Measurements from ENCODE around the gene F12. TPM values are rescaled to one million over a fixed set of nuclear protein-coding genes. Genes with fewer than 3 reads are reported as not detected.
A peak's percentile ranks its signal among the peaks of the same experiment; 100 is the strongest.

F12 gene
- polyA plus RNA-seq, 1 of the 3 experiments (the other 2 are of a cell fraction) = 4.3 TPM

DNA sequence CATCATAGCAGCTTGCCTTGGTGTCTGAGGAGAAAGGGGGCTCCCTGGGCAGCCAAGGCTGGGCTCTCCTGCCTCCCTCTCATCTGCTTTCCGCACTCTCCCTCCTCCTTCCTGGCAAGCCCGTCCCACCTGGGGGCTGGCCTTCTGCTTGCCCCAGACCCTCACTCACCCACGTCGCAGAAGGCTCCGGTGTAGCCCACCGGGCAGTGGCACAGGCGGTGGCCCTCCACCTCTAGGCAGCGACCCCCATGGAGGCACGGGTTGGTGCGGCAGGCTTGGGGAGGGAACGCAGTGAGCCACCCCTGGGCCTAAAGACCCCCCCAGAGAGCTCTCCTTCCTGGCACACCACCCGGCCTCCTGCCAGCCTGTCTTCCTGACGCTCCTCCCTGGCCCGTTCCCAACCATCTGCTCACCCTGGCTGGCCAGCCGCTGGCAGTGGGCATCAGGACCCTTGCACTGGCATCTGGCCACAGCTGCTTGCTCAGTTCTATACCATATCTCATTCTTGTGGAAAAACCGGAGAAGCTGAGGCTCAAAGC is 4.7 kb downstream of the F12 start:
- H3K27ac ChIP-seq (ENCODE audit: low read depth in 2 of 2, low read length in 1 of 2) = peak overlapping the region in 1 of 2 experiments; percentile 96; a peak in 2 of 4 replicates
- peaks cover 0 to 28% of the 10 kb centered on the region in 2 experiments; a peak in 1 of 4 replicates for H3K4me1 ChIP-seq (ENCODE audit: control insufficient read depth in 1 of 2, insufficient read depth in 2 of 2, low read depth in 1 of 2, low read length in 1 of 2)
- no peaks in the 10 kb centered on the region for H3K9me2 ChIP-seq
- H3K4me2 ChIP-seq = peak overlapping the region; percentile 97; the same call in 1 of the 2 replicates
- H3K79me2 ChIP-seq (ENCODE audit: insufficient read depth) = no peaks in the 10 kb centered on the region
- TF ChIP-seq YY1 (IDR thresholded peaks at IDR 0.05; ENCODE audit: low read depth) (no peak), MEF2A (IDR thresholded peaks at IDR 0.05; ENCODE audit: borderline replicate concordance, low read depth) (no peak), MXI1 (IDR thresholded peaks at IDR 0.05; ENCODE audit: low read depth, low read length) (peak; percentile 65; the same call in 1 of the 2 replicates)
- WGBS (ENCODE audit: low lambda C conversion rate) = 32% methylated on average over 8 of the region's 16 CpGs
- peaks cover 14% of the 10 kb centered on the region for H3F3A ChIP-seq (replicated peaks; ENCODE audit: insufficient read depth)
- no peaks in the 10 kb centered on the region for H3K27me3 ChIP-seq (ENCODE audit: insufficient read depth)
- peak overlapping the region; percentile 60 to 83 for H3K4me3 ChIP-seq (ENCODE audit: low read depth in 2 of 2, low read length in 1 of 2)
- peak overlapping the region; percentile 92 for H2AFZ ChIP-seq (ENCODE audit: low read depth)
- no peaks in the 10 kb centered on the region for H3K36me3 ChIP-seq (replicated peaks in 1 of 2; ENCODE audit: control insufficient read depth in 1 of 2, insufficient read depth in 2 of 2, low read length in 1 of 2)
- CTCF ChIA-PET = interaction anchor here (0.8 to 9.7 kb wide), 35 partner anchors 11 to 276 kb away, joined by 3 to 375 read pairs (median 10); partner anchors contain the start of genes DDX41, DOK3, GRK6 and LMAN2
- POLR2A ChIA-PET = interaction anchor here (0.8 to 4.6 kb wide), 12 partner anchors 12 to 96 kb away, joined by 3 to 72 read pairs (median 6); partner anchors contain the start of genes GRK6, LMAN2 and PRR7
- DNase-seq = peak; percentile 87
- H3K9ac ChIP-seq = peak overlapping the region; percentile 55
- H4K20me1 ChIP-seq (ENCODE audit: insufficient read depth) = no peaks in the 10 kb centered on the region
- no peaks in the 10 kb centered on the region for H3K9me3 ChIP-seq

DNA sequence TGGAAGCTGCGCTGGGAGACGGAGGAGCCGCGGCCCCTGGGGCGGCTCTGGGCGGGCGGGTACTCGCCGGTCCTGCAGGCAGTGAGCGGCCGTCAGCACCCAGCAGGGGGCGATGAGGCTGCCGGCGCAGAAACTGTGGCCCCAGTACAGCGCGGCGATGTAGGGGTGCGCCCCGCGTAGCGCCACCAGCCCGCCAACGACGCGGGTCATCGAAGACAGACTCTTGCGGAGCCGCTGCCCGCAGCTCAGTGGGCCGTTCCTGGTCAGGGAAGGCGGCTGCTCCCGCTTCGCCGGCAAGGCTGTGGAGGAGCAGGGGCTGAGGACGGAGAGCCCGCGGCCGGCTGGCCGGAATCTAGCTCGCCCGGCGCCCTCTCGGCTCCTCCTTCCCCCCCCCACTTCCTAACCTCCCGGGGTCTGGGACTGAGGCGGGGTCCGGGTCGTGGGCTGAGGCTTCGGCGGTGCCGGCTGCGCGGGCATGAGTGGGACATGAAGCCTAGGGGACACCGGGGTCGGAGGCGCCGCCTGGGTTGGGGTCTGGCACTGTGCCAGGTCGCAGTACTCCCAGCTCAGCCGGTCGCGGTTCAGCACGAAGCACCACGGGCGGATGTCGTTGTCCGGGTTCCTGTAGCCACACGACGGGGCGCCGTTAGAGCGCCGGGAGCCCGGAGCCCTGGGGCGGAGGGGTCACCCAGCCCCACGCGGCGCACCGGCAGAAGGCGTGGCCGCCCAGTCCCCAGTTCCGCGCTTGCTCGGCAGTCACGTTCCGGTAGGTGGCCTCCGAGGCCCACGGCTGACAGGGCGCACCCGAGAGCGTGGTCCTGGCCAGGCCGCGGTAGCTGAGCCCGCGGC is 5.3 kb downstream of the F12 start:
- no peaks in the 10 kb centered on the region for H4K20me1 ChIP-seq (ENCODE audit: insufficient read depth)
- peak overlapping the region; percentile 92 for H2AFZ ChIP-seq (ENCODE audit: low read depth)
- H3K9ac ChIP-seq = peak overlapping the region; percentile 55
- H3F3A ChIP-seq (replicated peaks; ENCODE audit: insufficient read depth) = peaks cover 14% of the 10 kb centered on the region
- no peaks in the 10 kb centered on the region for H3K9me2 ChIP-seq
- POLR2A ChIA-PET = interaction anchor here (0.8 to 4.6 kb wide), 13 partner anchors 13 to 97 kb away, joined by 3 to 72 read pairs (median 5); partner anchors contain the start of genes GRK6, LMAN2, PDLIM7 and PRR7
- WGBS (ENCODE audit: low lambda C conversion rate) = 3% methylated on average over 38 of the region's 93 CpGs
- peak overlapping the region; percentile 97 for H3K4me2 ChIP-seq
- peak overlapping the region in 1 of 2 experiments; percentile 96; a peak in 2 of 4 replicates for H3K27ac ChIP-seq (ENCODE audit: low read depth in 2 of 2, low read length in 1 of 2)
- no peaks in the 10 kb centered on the region for H3K79me2 ChIP-seq (ENCODE audit: insufficient read depth)
- CTCF ChIA-PET = interaction anchor here (0.6 to 9.7 kb wide), 46 partner anchors 12 to 744 kb away, joined by 3 to 375 read pairs (median 5); partner anchors contain the start of genes DDX41, DOK3, GRK6 and LMAN2
- no peaks in the 10 kb centered on the region for H3K27me3 ChIP-seq (ENCODE audit: insufficient read depth)
- no peaks in the 10 kb centered on the region for H3K9me3 ChIP-seq
- peak; percentile 94 for DNase-seq
- no peaks in the 10 kb centered on the region for H3K36me3 ChIP-seq (replicated peaks in 1 of 2; ENCODE audit: control insufficient read depth in 1 of 2, insufficient read depth in 2 of 2, low read length in 1 of 2)
- H3K4me1 ChIP-seq (ENCODE audit: control insufficient read depth in 1 of 2, insufficient read depth in 2 of 2, low read depth in 1 of 2, low read length in 1 of 2) = peaks cover 0 to 28% of the 10 kb centered on the region in 2 experiments; a peak in 1 of 4 replicates
- peak overlapping the region; percentile 60 to 83 for H3K4me3 ChIP-seq (ENCODE audit: low read depth in 2 of 2, low read length in 1 of 2)
- TF ChIP-seq SMC3 (IDR thresholded peaks at IDR 0.05; ENCODE audit: low read depth, low read length) (peak; percentile 64), CHD2 (IDR thresholded peaks at IDR 0.05; ENCODE audit: low read length, partially characterized antibody) (no peak), POLR2AphosphoS5 (IDR thresholded peaks at IDR 0.05; ENCODE audit: low read depth, low read length) (peak; percentile 33; the same call in 1 of the 2 replicates), TAF1 (IDR thresholded peaks at IDR 0.05; ENCODE audit: borderline replicate concordance, low read depth, low read length) (peak; percentile 30; the same call in 1 of the 2 replicates), NFIC (IDR thresholded peaks at IDR 0.05; ENCODE audit: borderline replicate concordance) (peak; percentile 92), TEAD4 (IDR thresholded peaks at IDR 0.05; ENCODE audit: borderline replicate concordance, insufficient read depth) (no peak), RAD21 (IDR thresholded peaks at IDR 0.05; ENCODE audit: low read length) (peak; percentile 81), FOXJ3 (CRISPR knock-in tag; IDR thresholded peaks at IDR 0.05) (peak; percentile 9; the same call in 1 of the 2 replicates), RFX5 (IDR thresholded peaks at IDR 0.05; ENCODE audit: low read length) (no peak), MEF2A (IDR thresholded peaks at IDR 0.05; ENCODE audit: borderline replicate concordance, low read depth) (no peak), YY1 (IDR thresholded peaks at IDR 0.05; ENCODE audit: low read depth) (peak; percentile 65), FOXM1 (IDR thresholded peaks at IDR 0.05; ENCODE audit: low read depth) (no peak), EP300 (IDR thresholded peaks at IDR 0.05; ENCODE audit: borderline replicate concordance in 1 of 2, low read depth in 1 of 2, low read length in 1 of 2) (no peak; a peak in 1 of 4 replicates), ELF1 (IDR thresholded peaks at IDR 0.05) (no peak), FOSL2 (IDR thresholded peaks at IDR 0.05; ENCODE audit: borderline replicate concordance, low read depth) (no peak), TCF12 (IDR thresholded peaks at IDR 0.05) (no peak), NRF1 (IDR thresholded peaks at IDR 0.05; ENCODE audit: low read depth, low read length) (no peak)
- TF ChIP-seq, protein P1, sequence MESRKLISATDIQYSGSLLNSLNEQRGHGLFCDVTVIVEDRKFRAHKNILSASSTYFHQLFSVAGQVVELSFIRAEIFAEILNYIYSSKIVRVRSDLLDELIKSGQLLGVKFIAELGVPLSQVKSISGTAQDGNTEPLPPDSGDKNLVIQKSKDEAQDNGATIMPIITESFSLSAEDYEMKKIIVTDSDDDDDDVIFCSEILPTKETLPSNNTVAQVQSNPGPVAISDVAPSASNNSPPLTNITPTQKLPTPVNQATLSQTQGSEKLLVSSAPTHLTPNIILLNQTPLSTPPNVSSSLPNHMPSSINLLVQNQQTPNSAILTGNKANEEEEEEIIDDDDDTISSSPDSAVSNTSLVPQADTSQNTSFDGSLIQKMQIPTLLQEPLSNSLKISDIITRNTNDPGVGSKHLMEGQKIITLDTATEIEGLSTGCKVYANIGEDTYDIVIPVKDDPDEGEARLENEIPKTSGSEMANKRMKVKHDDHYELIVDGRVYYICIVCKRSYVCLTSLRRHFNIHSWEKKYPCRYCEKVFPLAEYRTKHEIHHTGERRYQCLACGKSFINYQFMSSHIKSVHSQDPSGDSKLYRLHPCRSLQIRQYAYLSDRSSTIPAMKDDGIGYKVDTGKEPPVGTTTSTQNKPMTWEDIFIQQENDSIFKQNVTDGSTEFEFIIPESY (IDR thresholded peaks at IDR 0.05; ENCODE audit: borderline replicate concordance, low read depth) = no peak
- TF ChIP-seq, protein P2, sequence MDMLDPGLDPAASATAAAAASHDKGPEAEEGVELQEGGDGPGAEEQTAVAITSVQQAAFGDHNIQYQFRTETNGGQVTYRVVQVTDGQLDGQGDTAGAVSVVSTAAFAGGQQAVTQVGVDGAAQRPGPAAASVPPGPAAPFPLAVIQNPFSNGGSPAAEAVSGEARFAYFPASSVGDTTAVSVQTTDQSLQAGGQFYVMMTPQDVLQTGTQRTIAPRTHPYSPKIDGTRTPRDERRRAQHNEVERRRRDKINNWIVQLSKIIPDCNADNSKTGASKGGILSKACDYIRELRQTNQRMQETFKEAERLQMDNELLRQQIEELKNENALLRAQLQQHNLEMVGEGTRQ (IDR thresholded peaks at IDR 0.05; ENCODE audit: borderline replicate concordance, low read depth, low read length) = no peak
- TF ChIP-seq, protein P3, sequence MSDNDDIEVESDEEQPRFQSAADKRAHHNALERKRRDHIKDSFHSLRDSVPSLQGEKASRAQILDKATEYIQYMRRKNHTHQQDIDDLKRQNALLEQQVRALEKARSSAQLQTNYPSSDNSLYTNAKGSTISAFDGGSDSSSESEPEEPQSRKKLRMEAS (IDR thresholded peaks at IDR 0.05; ENCODE audit: low read depth) = peak; percentile 89
- TF ChIP-seq, protein P4, sequence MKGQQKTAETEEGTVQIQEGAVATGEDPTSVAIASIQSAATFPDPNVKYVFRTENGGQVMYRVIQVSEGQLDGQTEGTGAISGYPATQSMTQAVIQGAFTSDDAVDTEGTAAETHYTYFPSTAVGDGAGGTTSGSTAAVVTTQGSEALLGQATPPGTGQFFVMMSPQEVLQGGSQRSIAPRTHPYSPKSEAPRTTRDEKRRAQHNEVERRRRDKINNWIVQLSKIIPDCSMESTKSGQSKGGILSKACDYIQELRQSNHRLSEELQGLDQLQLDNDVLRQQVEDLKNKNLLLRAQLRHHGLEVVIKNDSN (IDR thresholded peaks at IDR 0.05; ENCODE audit: borderline replicate concordance, low read depth) = no peak
